ENCODE results near the gene TSPAN13.

DNA sequence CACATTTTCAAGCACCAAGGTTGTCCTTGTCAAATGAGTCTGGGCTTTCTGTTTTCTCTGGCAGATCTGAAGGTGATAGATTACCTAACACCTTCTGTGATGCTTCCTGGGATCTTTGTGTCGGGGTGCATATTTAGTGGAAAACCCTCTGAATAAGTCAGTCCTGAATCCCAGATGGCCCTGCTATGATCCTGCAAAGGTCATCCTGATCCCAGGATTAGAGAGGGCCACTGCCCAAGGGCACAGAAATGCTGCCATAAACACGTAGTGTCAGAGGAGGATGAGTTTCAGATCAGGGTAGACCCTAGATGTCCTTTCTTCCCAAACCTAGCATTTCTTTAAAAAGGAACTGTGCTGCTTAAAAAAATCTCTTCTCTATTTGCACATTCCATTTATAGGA lies 32.3 kb downstream of the TSPAN13 start:
- TF ChIP-seq, protein P1, sequence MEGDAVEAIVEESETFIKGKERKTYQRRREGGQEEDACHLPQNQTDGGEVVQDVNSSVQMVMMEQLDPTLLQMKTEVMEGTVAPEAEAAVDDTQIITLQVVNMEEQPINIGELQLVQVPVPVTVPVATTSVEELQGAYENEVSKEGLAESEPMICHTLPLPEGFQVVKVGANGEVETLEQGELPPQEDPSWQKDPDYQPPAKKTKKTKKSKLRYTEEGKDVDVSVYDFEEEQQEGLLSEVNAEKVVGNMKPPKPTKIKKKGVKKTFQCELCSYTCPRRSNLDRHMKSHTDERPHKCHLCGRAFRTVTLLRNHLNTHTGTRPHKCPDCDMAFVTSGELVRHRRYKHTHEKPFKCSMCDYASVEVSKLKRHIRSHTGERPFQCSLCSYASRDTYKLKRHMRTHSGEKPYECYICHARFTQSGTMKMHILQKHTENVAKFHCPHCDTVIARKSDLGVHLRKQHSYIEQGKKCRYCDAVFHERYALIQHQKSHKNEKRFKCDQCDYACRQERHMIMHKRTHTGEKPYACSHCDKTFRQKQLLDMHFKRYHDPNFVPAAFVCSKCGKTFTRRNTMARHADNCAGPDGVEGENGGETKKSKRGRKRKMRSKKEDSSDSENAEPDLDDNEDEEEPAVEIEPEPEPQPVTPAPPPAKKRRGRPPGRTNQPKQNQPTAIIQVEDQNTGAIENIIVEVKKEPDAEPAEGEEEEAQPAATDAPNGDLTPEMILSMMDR (IDR thresholded peaks at IDR 0.05; ENCODE audit: low read length) = no peak
- no peak for TF ChIP-seq EZH2 (IDR thresholded peaks at IDR 0.05; ENCODE audit: borderline replicate concordance, low read length)

Data from OCI-LY1 (cell line).